ENCODE measurements around the gene SORCS2. TPM values are rescaled to one million over a fixed set of nuclear protein-coding genes. Genes with fewer than 3 reads are reported as not detected.

Gene SORCS2
- total RNA-seq, 1 experiment from 2014 or later = 0.06 TPM

DNA sequence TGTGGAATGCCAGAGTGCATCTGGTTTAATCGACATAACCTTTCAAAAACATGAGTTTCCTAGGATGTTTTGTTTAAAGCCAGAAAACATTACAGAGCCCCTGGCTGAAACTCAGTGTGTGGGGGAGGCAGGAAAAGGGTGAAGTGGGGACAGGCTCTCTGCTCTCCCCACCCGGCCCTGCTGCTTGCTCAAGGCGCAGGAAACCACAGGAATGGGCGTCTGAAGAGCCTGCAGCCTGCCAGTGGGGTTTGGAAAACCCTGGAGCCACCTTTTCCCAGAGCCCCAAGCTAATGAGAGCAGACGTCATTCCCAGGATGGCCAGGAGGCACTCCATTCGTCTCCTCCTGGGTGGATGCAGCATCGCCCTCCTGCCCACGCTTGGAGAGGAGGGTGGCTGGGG is 506.7 kb downstream of the SORCS2 start:
- POLR2A ChIA-PET (ENCODE audit: low non-redundant PET) = no interaction called here
- H3K36me3 ChIP-seq (ENCODE audit: insufficient read depth, low read length, poor library complexity, severe bottlenecking) = no peaks in the 10 kb centered on the region
- H3K27ac ChIP-seq (ENCODE audit: low read depth, low read length, poor library complexity, severe bottlenecking) = no peak overlapping the region
- no peaks in the 10 kb centered on the region for H3K9me3 ChIP-seq (ENCODE audit: low read depth, low read length, poor library complexity, severe bottlenecking)
- DNase-seq (ENCODE audit: low spot score) = no peak
- no TSS peak for BruUV-seq (replicated peaks)
- H3K4me3 ChIP-seq (ENCODE audit: low read depth, low read length, poor library complexity, severe bottlenecking) = no peak overlapping the region
- CTCF ChIA-PET = no interaction called here
- no peak for TF ChIP-seq EZH2 (IDR thresholded peaks at IDR 0.05; ENCODE audit: borderline replicate concordance, low read depth, low read length, poor library complexity, severe bottlenecking)
- TF ChIP-seq, protein P1, sequence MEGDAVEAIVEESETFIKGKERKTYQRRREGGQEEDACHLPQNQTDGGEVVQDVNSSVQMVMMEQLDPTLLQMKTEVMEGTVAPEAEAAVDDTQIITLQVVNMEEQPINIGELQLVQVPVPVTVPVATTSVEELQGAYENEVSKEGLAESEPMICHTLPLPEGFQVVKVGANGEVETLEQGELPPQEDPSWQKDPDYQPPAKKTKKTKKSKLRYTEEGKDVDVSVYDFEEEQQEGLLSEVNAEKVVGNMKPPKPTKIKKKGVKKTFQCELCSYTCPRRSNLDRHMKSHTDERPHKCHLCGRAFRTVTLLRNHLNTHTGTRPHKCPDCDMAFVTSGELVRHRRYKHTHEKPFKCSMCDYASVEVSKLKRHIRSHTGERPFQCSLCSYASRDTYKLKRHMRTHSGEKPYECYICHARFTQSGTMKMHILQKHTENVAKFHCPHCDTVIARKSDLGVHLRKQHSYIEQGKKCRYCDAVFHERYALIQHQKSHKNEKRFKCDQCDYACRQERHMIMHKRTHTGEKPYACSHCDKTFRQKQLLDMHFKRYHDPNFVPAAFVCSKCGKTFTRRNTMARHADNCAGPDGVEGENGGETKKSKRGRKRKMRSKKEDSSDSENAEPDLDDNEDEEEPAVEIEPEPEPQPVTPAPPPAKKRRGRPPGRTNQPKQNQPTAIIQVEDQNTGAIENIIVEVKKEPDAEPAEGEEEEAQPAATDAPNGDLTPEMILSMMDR (conservative IDR thresholded peaks at IDR 0.05; ENCODE audit: low read depth, low read length) = no peak
- no peaks in the 10 kb centered on the region for H3K4me1 ChIP-seq (ENCODE audit: insufficient read depth, low read length, poor library complexity, severe bottlenecking)
- intact Hi-C loops (cut with micrococcal nuclease; ENCODE audit: unreplicated experiment) = no loop called here
- peaks cover 9% of the 10 kb centered on the region for H3K27me3 ChIP-seq (replicated peaks; ENCODE audit: insufficient read depth, low read depth, low read length, poor library complexity)

- CTCF ChIA-PET = no interaction called here
- Histone ChIP-seq H3K27ac (ENCODE audit: low read depth, low read length, poor library complexity, severe bottlenecking) (no peak overlapping the region), H3K4me3 (ENCODE audit: low read depth, low read length, poor library complexity, severe bottlenecking) (no peak overlapping the region), H3K4me1 (ENCODE audit: insufficient read depth, low read length, poor library complexity, severe bottlenecking) (no peaks in the 10 kb centered on the region), H3K36me3 (ENCODE audit: insufficient read depth, low read length, poor library complexity, severe bottlenecking) (no peaks in the 10 kb centered on the region), H3K9me3 (ENCODE audit: low read depth, low read length, poor library complexity, severe bottlenecking) (no peaks in the 10 kb centered on the region), H3K27me3 (replicated peaks; ENCODE audit: insufficient read depth, low read depth, low read length, poor library complexity) (peaks cover 9% of the 10 kb centered on the region)
- TF ChIP-seq, protein P1 (conservative IDR thresholded peaks at IDR 0.05; ENCODE audit: low read depth, low read length) = no peak
- no peak for TF ChIP-seq EZH2 (IDR thresholded peaks at IDR 0.05; ENCODE audit: borderline replicate concordance, low read depth, low read length, poor library complexity, severe bottlenecking)
- intact Hi-C loops (cut with micrococcal nuclease; ENCODE audit: unreplicated experiment) = no loop called here
- no TSS peak for BruUV-seq (replicated peaks)
- DNase-seq (ENCODE audit: low spot score) = no peak
- POLR2A ChIA-PET (ENCODE audit: low non-redundant PET) = no interaction called here
Observed at GRCh38 chr4:7699825-7700224, 507.5 kb downstream of the SORCS2 start.

DNA sequence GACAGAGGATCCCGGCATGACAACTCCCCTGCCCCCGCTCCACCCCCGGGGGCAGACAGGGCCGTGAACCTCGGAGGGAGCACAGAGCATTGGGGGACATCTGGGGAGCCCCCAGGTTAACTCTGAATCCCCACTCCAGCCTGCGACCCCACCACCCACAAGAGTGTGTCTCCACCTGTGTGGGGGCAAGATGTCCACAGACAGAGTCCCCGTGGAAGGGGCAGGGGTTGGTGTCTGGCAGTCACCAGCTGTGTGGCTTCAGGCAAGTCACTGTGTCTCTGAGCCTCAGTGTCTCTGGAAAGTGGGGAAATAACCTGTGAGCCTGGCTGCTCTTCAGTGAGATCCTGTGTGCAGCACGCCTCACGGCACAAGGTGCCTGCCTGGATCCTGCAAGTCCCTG is 508.3 kb downstream of the SORCS2 start:
- no peak for DNase-seq (ENCODE audit: low spot score)
- no peaks in the 10 kb centered on the region for H3K9me3 ChIP-seq (ENCODE audit: low read depth, low read length, poor library complexity, severe bottlenecking)
- ChIA-PET POLR2A (ENCODE audit: low non-redundant PET) (no interaction called here), CTCF (no interaction called here)
- peaks cover 9% of the 10 kb centered on the region for H3K27me3 ChIP-seq (replicated peaks; ENCODE audit: insufficient read depth, low read depth, low read length, poor library complexity)
- H3K4me1 ChIP-seq (ENCODE audit: insufficient read depth, low read length, poor library complexity, severe bottlenecking) = no peaks in the 10 kb centered on the region
- H3K4me3 ChIP-seq (ENCODE audit: low read depth, low read length, poor library complexity, severe bottlenecking) = no peak overlapping the region
- H3K27ac ChIP-seq (ENCODE audit: low read depth, low read length, poor library complexity, severe bottlenecking) = no peak overlapping the region
- BruUV-seq (replicated peaks) = no TSS peak
- TF ChIP-seq EZH2 (IDR thresholded peaks at IDR 0.05; ENCODE audit: borderline replicate concordance, low read depth, low read length, poor library complexity, severe bottlenecking) = no peak
- TF ChIP-seq, protein P1 (conservative IDR thresholded peaks at IDR 0.05; ENCODE audit: low read depth, low read length) = no peak
- H3K36me3 ChIP-seq (ENCODE audit: insufficient read depth, low read length, poor library complexity, severe bottlenecking) = no peaks in the 10 kb centered on the region
- intact Hi-C loops (cut with micrococcal nuclease; ENCODE audit: unreplicated experiment) = no loop called here

All from A673 (cell line).